ENCODE data around the gene SLC38A5.

The SLC38A5 gene

DNA sequence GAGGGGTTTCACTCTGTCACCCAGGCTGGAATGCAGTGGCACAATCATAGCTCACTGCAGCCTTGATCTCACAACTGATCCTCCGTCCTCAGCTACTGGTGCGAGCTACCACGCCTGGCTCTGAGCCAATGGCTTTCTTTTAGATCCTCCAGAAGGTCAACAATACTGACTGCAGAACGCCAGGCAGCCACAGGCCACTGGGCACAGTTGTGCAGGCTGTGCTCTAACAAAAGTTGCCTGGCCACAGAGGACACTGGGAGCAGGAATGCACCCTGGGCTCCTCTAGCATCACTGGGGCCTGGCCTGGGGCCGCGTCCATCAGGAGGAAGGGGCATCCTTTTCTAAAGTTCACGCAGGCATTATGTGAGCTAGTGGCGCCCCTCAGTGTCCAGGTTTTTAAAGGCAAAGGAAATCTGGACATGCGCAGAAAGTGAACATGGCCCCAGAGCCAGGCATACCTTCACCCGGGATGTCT, 23.9 kb upstream of the SLC38A5 start:
- H3K27me3 ChIP-seq (ENCODE audit: insufficient read depth, low read length), result no peaks in the 10 kb centered on the region
- H3K9me2 ChIP-seq (ENCODE audit: low read depth, low read length), result no peaks in the 10 kb centered on the region
- H3F3A ChIP-seq (ENCODE audit: insufficient read depth, low read length), result no peaks in the 10 kb centered on the region
- no peak for TF ChIP-seq EZH2 (IDR thresholded peaks at IDR 0.05; ENCODE audit: borderline replicate concordance, low read length)
- TF ChIP-seq, protein P1, sequence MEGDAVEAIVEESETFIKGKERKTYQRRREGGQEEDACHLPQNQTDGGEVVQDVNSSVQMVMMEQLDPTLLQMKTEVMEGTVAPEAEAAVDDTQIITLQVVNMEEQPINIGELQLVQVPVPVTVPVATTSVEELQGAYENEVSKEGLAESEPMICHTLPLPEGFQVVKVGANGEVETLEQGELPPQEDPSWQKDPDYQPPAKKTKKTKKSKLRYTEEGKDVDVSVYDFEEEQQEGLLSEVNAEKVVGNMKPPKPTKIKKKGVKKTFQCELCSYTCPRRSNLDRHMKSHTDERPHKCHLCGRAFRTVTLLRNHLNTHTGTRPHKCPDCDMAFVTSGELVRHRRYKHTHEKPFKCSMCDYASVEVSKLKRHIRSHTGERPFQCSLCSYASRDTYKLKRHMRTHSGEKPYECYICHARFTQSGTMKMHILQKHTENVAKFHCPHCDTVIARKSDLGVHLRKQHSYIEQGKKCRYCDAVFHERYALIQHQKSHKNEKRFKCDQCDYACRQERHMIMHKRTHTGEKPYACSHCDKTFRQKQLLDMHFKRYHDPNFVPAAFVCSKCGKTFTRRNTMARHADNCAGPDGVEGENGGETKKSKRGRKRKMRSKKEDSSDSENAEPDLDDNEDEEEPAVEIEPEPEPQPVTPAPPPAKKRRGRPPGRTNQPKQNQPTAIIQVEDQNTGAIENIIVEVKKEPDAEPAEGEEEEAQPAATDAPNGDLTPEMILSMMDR (IDR thresholded peaks at IDR 0.05; ENCODE audit: low read length), result peak; percentile 51
- H3K4me1 ChIP-seq (ENCODE audit: insufficient read depth, low read length, severe bottlenecking), result no peaks in the 10 kb centered on the region
- no peak overlapping the region for H3K4me3 ChIP-seq (ENCODE audit: low read depth, low read length, poor library complexity, severe bottlenecking)
- H3K27ac ChIP-seq (ENCODE audit: low read depth, low read length, poor library complexity, severe bottlenecking), result no peak overlapping the region
- no peaks in the 10 kb centered on the region for H3K79me2 ChIP-seq (ENCODE audit: insufficient read depth, low read length)
- H3K4me2 ChIP-seq (ENCODE audit: low read length), result no peak overlapping the region
- H4K20me1 ChIP-seq (ENCODE audit: insufficient read depth, low read length), result no peaks in the 10 kb centered on the region
- H3K9me3 ChIP-seq (ENCODE audit: low read length), result no peaks in the 10 kb centered on the region
- no peak overlapping the region for H2AFZ ChIP-seq (ENCODE audit: low read length)
- no peaks in the 10 kb centered on the region for H3K36me3 ChIP-seq (ENCODE audit: insufficient read depth, low read length)
- H3K9ac ChIP-seq (ENCODE audit: low read length), result no peak overlapping the region

DNA sequence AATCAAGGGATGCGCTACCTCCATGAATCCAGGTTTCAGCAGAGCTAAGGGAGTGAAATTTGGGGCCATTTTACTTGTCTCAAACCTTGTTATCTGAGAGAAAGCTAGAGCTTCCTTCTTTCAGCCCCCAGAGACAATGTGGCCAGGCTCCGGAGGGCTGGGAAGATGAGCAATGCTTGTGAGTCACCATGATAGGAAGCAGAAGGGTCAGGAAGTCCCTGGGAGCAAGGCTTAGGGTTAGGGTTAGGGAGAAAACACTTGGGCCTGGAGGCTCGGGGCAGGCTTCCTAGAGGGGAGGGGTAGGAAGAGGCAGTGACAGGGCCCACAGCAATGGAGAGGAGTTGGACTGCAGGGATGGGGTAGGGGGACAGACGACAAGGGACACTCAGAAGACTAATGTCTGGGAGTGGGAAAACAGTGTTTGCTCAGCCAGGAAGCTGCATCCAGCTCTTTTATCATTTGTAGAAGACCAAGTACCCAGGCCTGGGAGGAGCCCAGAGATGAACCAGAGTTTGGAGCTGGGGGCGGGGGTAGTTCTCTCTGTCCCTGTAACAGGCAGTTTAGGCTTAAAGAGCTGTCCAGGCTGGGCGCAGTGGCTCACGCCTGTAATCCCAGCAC, 22.3 kb upstream of the SLC38A5 start:
- no peaks in the 10 kb centered on the region for H3K9me2 ChIP-seq (ENCODE audit: low read depth, low read length)
- H3K27me3 ChIP-seq (ENCODE audit: insufficient read depth, low read length), result no peaks in the 10 kb centered on the region
- H3F3A ChIP-seq (ENCODE audit: insufficient read depth, low read length), result no peaks in the 10 kb centered on the region
- no peak for TF ChIP-seq EZH2 (IDR thresholded peaks at IDR 0.05; ENCODE audit: borderline replicate concordance, low read length)
- TF ChIP-seq, protein P1 (IDR thresholded peaks at IDR 0.05; ENCODE audit: low read length), result no peak
- no peak overlapping the region for H3K27ac ChIP-seq (ENCODE audit: low read depth, low read length, poor library complexity, severe bottlenecking)
- H3K79me2 ChIP-seq (ENCODE audit: insufficient read depth, low read length), result no peaks in the 10 kb centered on the region
- no peaks in the 10 kb centered on the region for H3K4me1 ChIP-seq (ENCODE audit: insufficient read depth, low read length, severe bottlenecking)
- H3K9ac ChIP-seq (ENCODE audit: low read length), result no peak overlapping the region
- no peak overlapping the region for H3K4me3 ChIP-seq (ENCODE audit: low read depth, low read length, poor library complexity, severe bottlenecking)
- H3K4me2 ChIP-seq (ENCODE audit: low read length), result no peak overlapping the region
- H4K20me1 ChIP-seq (ENCODE audit: insufficient read depth, low read length), result no peaks in the 10 kb centered on the region
- no peaks in the 10 kb centered on the region for H3K9me3 ChIP-seq (ENCODE audit: low read length)
- no peak overlapping the region for H2AFZ ChIP-seq (ENCODE audit: low read length)
- no peaks in the 10 kb centered on the region for H3K36me3 ChIP-seq (ENCODE audit: insufficient read depth, low read length)

DNA sequence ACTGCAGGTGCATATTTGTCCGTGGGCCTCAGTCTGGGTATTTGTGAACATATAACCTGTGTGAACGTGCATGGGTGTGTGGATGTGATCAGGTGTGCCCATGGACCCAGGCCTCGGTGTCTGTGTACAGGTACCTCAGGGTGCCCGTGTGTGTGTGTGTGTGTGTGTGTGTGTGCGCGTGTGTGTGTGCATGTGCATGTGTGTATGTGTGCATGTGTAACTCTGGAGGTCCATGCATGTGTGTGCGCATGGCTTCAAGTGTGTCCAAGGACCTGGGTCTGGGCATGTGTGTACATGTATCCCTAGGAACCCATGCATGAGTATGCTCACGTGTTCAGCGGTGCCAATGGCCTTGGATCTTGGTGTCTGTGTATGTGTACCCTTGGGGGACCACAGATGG, 21.7 kb upstream of the SLC38A5 start:
- Histone ChIP-seq H3K4me2 (ENCODE audit: low read length) (no peak overlapping the region), H3K9me3 (ENCODE audit: low read length) (no peaks in the 10 kb centered on the region), H3F3A (ENCODE audit: insufficient read depth, low read length) (no peaks in the 10 kb centered on the region), H3K27me3 (ENCODE audit: insufficient read depth, low read length) (no peaks in the 10 kb centered on the region), H3K36me3 (ENCODE audit: insufficient read depth, low read length) (no peaks in the 10 kb centered on the region), H4K20me1 (ENCODE audit: insufficient read depth, low read length) (no peaks in the 10 kb centered on the region), H3K27ac (ENCODE audit: low read depth, low read length, poor library complexity, severe bottlenecking) (no peak overlapping the region), H2AFZ (ENCODE audit: low read length) (no peak overlapping the region), H3K9me2 (ENCODE audit: low read depth, low read length) (no peaks in the 10 kb centered on the region), H3K9ac (ENCODE audit: low read length) (no peak overlapping the region), H3K4me1 (ENCODE audit: insufficient read depth, low read length, severe bottlenecking) (no peaks in the 10 kb centered on the region), H3K4me3 (ENCODE audit: low read depth, low read length, poor library complexity, severe bottlenecking) (no peak overlapping the region), H3K79me2 (ENCODE audit: insufficient read depth, low read length) (no peaks in the 10 kb centered on the region)
- TF ChIP-seq EZH2 (IDR thresholded peaks at IDR 0.05; ENCODE audit: borderline replicate concordance, low read length), result no peak

DNA sequence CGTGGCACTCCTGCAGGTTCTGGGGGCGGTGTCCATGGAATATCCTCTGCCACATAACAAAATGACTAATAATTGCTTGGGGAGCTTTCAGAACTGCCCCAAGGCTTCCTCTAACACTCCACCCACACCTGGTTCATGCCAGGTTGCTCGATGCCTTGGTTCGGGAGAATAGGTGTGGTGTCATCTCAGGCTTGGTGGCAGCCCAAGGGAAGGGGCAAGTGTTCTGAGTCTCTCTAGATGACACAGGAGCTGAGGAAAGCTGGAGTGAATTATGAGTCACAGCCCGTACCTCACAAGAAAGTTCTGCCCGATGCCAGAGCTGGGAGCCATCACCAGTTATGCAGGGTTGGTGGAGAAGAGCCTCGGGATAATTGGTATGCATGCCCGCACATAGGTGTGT, 20.6 kb upstream of the SLC38A5 start:
- Histone ChIP-seq H3K36me3 (ENCODE audit: insufficient read depth, low read length) (no peaks in the 10 kb centered on the region), H3K9me2 (ENCODE audit: low read depth, low read length) (no peaks in the 10 kb centered on the region), H3K9me3 (ENCODE audit: low read length) (no peaks in the 10 kb centered on the region), H4K20me1 (ENCODE audit: insufficient read depth, low read length) (no peaks in the 10 kb centered on the region), H3K27me3 (ENCODE audit: insufficient read depth, low read length) (no peaks in the 10 kb centered on the region), H3K4me1 (ENCODE audit: insufficient read depth, low read length, severe bottlenecking) (no peaks in the 10 kb centered on the region), H3K4me3 (ENCODE audit: low read depth, low read length, poor library complexity, severe bottlenecking) (no peak overlapping the region), H3K27ac (ENCODE audit: low read depth, low read length, poor library complexity, severe bottlenecking) (no peak overlapping the region), H3K9ac (ENCODE audit: low read length) (no peak overlapping the region), H3K4me2 (ENCODE audit: low read length) (no peak overlapping the region), H2AFZ (ENCODE audit: low read length) (no peak overlapping the region), H3F3A (ENCODE audit: insufficient read depth, low read length) (no peaks in the 10 kb centered on the region), H3K79me2 (ENCODE audit: insufficient read depth, low read length) (no peaks in the 10 kb centered on the region)
- TF ChIP-seq, protein P1 (IDR thresholded peaks at IDR 0.05; ENCODE audit: low read length), result no peak
- TF ChIP-seq EZH2 (IDR thresholded peaks at IDR 0.05; ENCODE audit: borderline replicate concordance, low read length), result no peak
